H1 (cell line): ENCODE results near the gene ST3GAL3. TPM values are rescaled to one million over a fixed set of nuclear protein-coding genes. Genes with fewer than 3 reads are reported as not detected.

ENCODE experiments used
- CTCF ChIA-PET: fragments of 300-600 bp; sonication (Branson Sonifier 250); formaldehyde crosslinking; loops from one replicate; lab custom pipeline; 2021; ENCODE audit not compliant: partially characterized antibody; lab: Charles Lee
- POLR2A ChIA-PET: fragments of 300-600 bp; sonication (Branson Sonifier 250); formaldehyde crosslinking; loops from one replicate; lab custom pipeline; 2021; ENCODE audit warnings: inconsistent platforms; ENCODE audit not compliant: partially characterized antibody; lab: Charles Lee
- DNase-seq, 2 experiments: peaks; one replicate each; pipeline versions ENCODE4 v3.0.0 to v3.0.0-alpha.2; 2010 to 2022; ENCODE audit warnings: low spot score in 2 of 2, low read depth in 1 of 2, mixed read lengths in 1 of 2
- FAIRE-seq: peaks from 2 replicates; lab custom pipeline; 2011; peaks lifted over from hg19 to GRCh38; lab: Jason Lieb, UNC
- H2AFZ ChIP-seq: 2 replicates; pipeline ENCODE4 v1.8.1; 2012; ENCODE audit warnings: low read length, inconsistent platforms
- H2AK5ac ChIP-seq: 2 replicates; pipeline ENCODE4 v1.6.1; 2013; ENCODE audit warnings: low read depth, low read length
- H2BK120ac ChIP-seq: replicated peaks from 2 replicates; pipeline ENCODE3; 2013; ENCODE audit warnings: low read depth, low read length, inconsistent platforms
- H2BK12ac ChIP-seq: 2 replicates; pipeline ENCODE4 v1.6.1; 2013; ENCODE audit warnings: low read depth, low read length
- H2BK15ac ChIP-seq: 2 replicates; pipeline ENCODE4 v1.6.1; 2013; ENCODE audit warnings: low read length
- H2BK20ac ChIP-seq: 2 replicates; pipeline ENCODE4 v1.6.1; 2013; ENCODE audit warnings: low read length
- H2BK5ac ChIP-seq: 2 replicates; pipeline ENCODE4 v1.6.1; 2013; ENCODE audit warnings: low read depth, low read length
- H3K14ac ChIP-seq: 2 replicates; pipeline ENCODE4 v1.6.1; 2013; ENCODE audit warnings: inconsistent platforms; ENCODE audit not compliant: insufficient read length
- H3K18ac ChIP-seq: 2 replicates; pipeline ENCODE4 v1.6.1; 2013; ENCODE audit warnings: low read length; ENCODE audit errors: extremely low read depth
- H3K23ac ChIP-seq: 2 replicates; pipeline ENCODE4 v1.6.1; 2013; ENCODE audit warnings: inconsistent platforms; ENCODE audit not compliant: insufficient read length
- H3K23me2 ChIP-seq: 2 replicates; pipeline ENCODE4 v1.6.1; 2013; ENCODE audit warnings: low read depth, low read length
- H3K27ac ChIP-seq: 2 replicates; pipeline ENCODE4 v1.6.1; 2011; ENCODE audit warnings: low read depth, low read length, inconsistent platforms
- H3K27me3 ChIP-seq, 4 experiments: replicated peaks in 1 of 4; 1 replicate in 1 of 4; 2 replicates in 3 of 4; pipeline versions ENCODE4 v1.6.1 to v1.8.1; 2011 to 2013; ENCODE audit warnings: low read length in 3 of 4, mild to moderate bottlenecking in 3 of 4, inconsistent platforms in 2 of 4, mixed read lengths in 2 of 4, moderate library complexity in 1 of 4; ENCODE audit not compliant: control insufficient read depth in 3 of 4, insufficient read depth in 3 of 4; ENCODE audit errors: extremely low read depth in 1 of 4
- H3K36me3 ChIP-seq, 4 experiments: 2 replicates each; pipeline versions ENCODE4 v1.6.1 to v1.8.1; 2011 to 2013; ENCODE audit warnings: mild to moderate bottlenecking in 4 of 4, low read length in 3 of 4, moderate library complexity in 2 of 4, control low read depth in 1 of 4, inconsistent platforms in 1 of 4; ENCODE audit not compliant: insufficient read depth in 4 of 4, control insufficient read depth in 2 of 4
- H3K4ac ChIP-seq: replicated peaks from 2 replicates; pipeline ENCODE3; 2013; ENCODE audit warnings: low read length, low read depth, mixed read lengths, inconsistent platforms; ENCODE audit not compliant: insufficient read length
- H3K4me1 ChIP-seq, 4 experiments: replicated peaks in 1 of 4; 1 replicate in 1 of 4; 2 replicates in 3 of 4; pipeline versions ENCODE4 v1.6.1 to v1.8.1; 2011 to 2013; ENCODE audit warnings: low read length in 3 of 4, inconsistent platforms in 2 of 4, mixed read lengths in 1 of 4; ENCODE audit not compliant: insufficient read depth in 4 of 4, control insufficient read depth in 3 of 4
- H3K4me2 ChIP-seq, 2 experiments: 2 replicates each; pipeline versions ENCODE4 v1.6.1 to v1.8.1; 2011 to 2013; ENCODE audit warnings: low read depth in 2 of 2, low read length in 2 of 2, control low read depth in 1 of 2, inconsistent platforms in 1 of 2, mild to moderate bottlenecking in 1 of 2; ENCODE audit not compliant: insufficient read depth in 1 of 2
- H3K4me3 ChIP-seq, 4 experiments: fragments of 200-600, 300-600 bp in 1 of 4; sonication (generic), shearing (Covaris generic), sonication (Bioruptor Twin) in 1 of 4; 2 replicates each; pipeline versions ENCODE4 v1.5.1 to v1.8.1; 2011 to 2016; ENCODE audit warnings: low read length in 4 of 4, low read depth in 3 of 4, control low read depth in 2 of 4, inconsistent platforms in 2 of 4, mild to moderate bottlenecking in 2 of 4, mixed read lengths in 1 of 4, moderate library complexity in 1 of 4; ENCODE audit not compliant: insufficient read depth in 2 of 4; ENCODE audit errors: extremely low read depth in 1 of 4
- H3K56ac ChIP-seq: replicated peaks from 2 replicates; pipeline ENCODE3; 2013; ENCODE audit warnings: low read depth, mild to moderate bottlenecking, mixed read lengths, low read length, inconsistent platforms; ENCODE audit not compliant: insufficient read length
- H3K79me1 ChIP-seq: 2 replicates; pipeline ENCODE4 v1.6.1; 2013; ENCODE audit warnings: low read depth, low read length, control low read depth
- H3K79me2 ChIP-seq, 2 experiments: 2 replicates each; pipeline versions ENCODE4 v1.6.1 to v1.8.1; 2012 to 2013; ENCODE audit warnings: low read length in 2 of 2, mild to moderate bottlenecking in 2 of 2, inconsistent platforms in 1 of 2; ENCODE audit not compliant: insufficient read depth in 2 of 2, control insufficient read depth in 1 of 2
- H3K9ac ChIP-seq, 4 experiments: replicated peaks in 1 of 4; 1 replicate in 1 of 4; 2 replicates in 3 of 4; pipeline versions ENCODE4 v1.6.1 to v1.8.1; 2011 to 2013; ENCODE audit warnings: low read depth in 3 of 4, low read length in 3 of 4, control low read depth in 2 of 4, mild to moderate bottlenecking in 2 of 4, moderate library complexity in 2 of 4, inconsistent platforms in 1 of 4; ENCODE audit errors: extremely low read depth in 1 of 4
- H3K9me3 ChIP-seq, 2 experiments: 2 replicates each; pipeline versions ENCODE4 v1.6.1 to v1.8.1; 2012 to 2013; ENCODE audit warnings: mild to moderate bottlenecking in 2 of 2, moderate library complexity in 2 of 2, control low read depth in 1 of 2, inconsistent platforms in 1 of 2, low read depth in 1 of 2, low read length in 1 of 2, mixed read lengths in 1 of 2; ENCODE audit not compliant: insufficient read depth in 2 of 2
- H4K20me1 ChIP-seq, 2 experiments: replicated peaks in 1 of 2; 2 replicates each; pipeline versions ENCODE3 to v1.8.1; 2011 to 2013; ENCODE audit warnings: inconsistent platforms in 2 of 2, low read length in 2 of 2, mild to moderate bottlenecking in 1 of 2; ENCODE audit not compliant: insufficient read depth in 2 of 2, control insufficient read depth in 1 of 2
- H4K5ac ChIP-seq: 2 replicates; pipeline ENCODE4 v1.6.1; 2013; ENCODE audit warnings: low read length, low read depth, mixed read lengths, inconsistent platforms; ENCODE audit not compliant: insufficient read length
- H4K8ac ChIP-seq: 2 replicates; pipeline ENCODE4 v1.8.0; 2013; ENCODE audit warnings: mild to moderate bottlenecking, moderate library complexity, low read length, inconsistent platforms; ENCODE audit not compliant: insufficient read depth; ENCODE audit errors: extremely low read depth
- H4K91ac ChIP-seq: replicated peaks from 2 replicates; pipeline ENCODE3; 2013; ENCODE audit warnings: low read length, mixed read lengths, inconsistent platforms; ENCODE audit not compliant: insufficient read length
- ATF3 ChIP-seq: IDR thresholded peaks from 2 replicates; pipeline ENCODE4 v1.6.1; 2011; ENCODE audit warnings: low read depth, mild to moderate bottlenecking, low read length; ENCODE audit not compliant: insufficient read depth
- CREB1 ChIP-seq: IDR thresholded peaks from 2 replicates; pipeline ENCODE4 v1.6.1; 2012; ENCODE audit warnings: inconsistent platforms
- HDAC6 ChIP-seq: IDR thresholded peaks from one replicate; pipeline ENCODE4 v1.7.1; 2012; ENCODE audit warnings: low read depth, mild to moderate bottlenecking, inconsistent platforms, low read length, moderate library complexity
- polyA plus RNA-seq, 7 experiments: library from polyadenylated mRNA; depleted of rRNA in 3 of 7; stranded (reverse) in 5 of 7; unstranded in 2 of 7; fragments of >200 nt in 5 of 7; fragments of 200-250 nt in 2 of 7; gene quantifications; 1 replicate in 5 of 7; 2 replicates in 1 of 7; 4 replicates in 1 of 7; pipeline versions ENCODE4 v1.2.1 to v1.2.3, GENCODE V29; 2011 to 2013; ENCODE audit warnings: missing spikeins in 2 of 7, mixed read lengths in 2 of 7
- total RNA-seq: library from RNA; stranded (reverse); fragmentation: NEBNext Ultra II Directional; extraction: Animal tissue kit (Norgen Biotek cat#: 25700); gene quantifications from 2 replicates; pipeline ENCODE4 v1.2.1, GENCODE V29; 2021

The ST3GAL3 gene
- total and polyA plus RNA-seq, 2 of the 8 experiments (the other 6 are each of a cell fraction or from before 2014, with no cell fraction given) = 6.8 to 7.0 TPM

DNA sequence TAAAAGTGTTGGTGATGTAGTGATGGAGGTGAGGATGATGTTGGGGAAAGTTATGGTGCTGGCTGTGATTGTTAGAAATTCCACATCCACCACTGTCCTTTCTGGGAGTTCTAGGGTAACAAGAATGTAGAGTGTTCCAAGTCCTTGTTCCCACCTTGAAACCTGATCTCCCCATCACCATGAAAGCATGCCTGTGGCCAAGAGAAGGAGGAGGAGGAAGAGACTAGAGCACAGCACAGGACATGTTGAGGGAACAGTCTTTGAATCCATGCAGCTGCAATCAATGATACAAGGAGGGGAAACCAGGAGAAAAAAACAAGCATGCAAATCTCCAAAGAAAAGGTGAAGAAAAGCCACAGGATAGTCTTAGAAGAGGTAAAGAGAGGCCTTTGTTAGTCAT lies 180.4 kb downstream of the ST3GAL3 start:
- Histone ChIP-seq H2BK12ac (peak overlapping the region; percentile 60; the same call in 1 of the 2 replicates), H3K23me2 (peaks cover 3% of the 10 kb centered on the region; the same call in 1 of the 2 replicates), H4K91ac (peak overlapping the region; percentile 1), H4K20me1 (no peaks in the 10 kb centered on the region), H3K4me2 (peak overlapping the region; percentile 10 to 57; a peak in 3 of 4 replicates), H3K36me3 (no peaks in the 10 kb centered on the region), H3K4ac (no peak overlapping the region), H3K14ac (no peak overlapping the region), H4K5ac (no peak overlapping the region), H4K8ac (no peak overlapping the region), H3K4me3 (no peak overlapping the region; a peak in 1 of 8 replicates), H3K4me1 (peaks cover 3 to 15% (median 11%) of the 10 kb centered on the region in 4 experiments; a peak in 6 of 7 replicates), H2BK5ac (peak overlapping the region; percentile 10; the same call in 1 of the 2 replicates), H2AFZ (no peak overlapping the region), H3K18ac (peak overlapping the region; percentile 33), H3K9me3 (no peaks in the 10 kb centered on the region), H3K27me3 (no peaks in the 10 kb centered on the region), H3K9ac (no peak overlapping the region; a peak in 1 of 7 replicates), H2BK120ac (peak overlapping the region; percentile 31), H2AK5ac (peak overlapping the region; percentile 29; the same call in 1 of the 2 replicates), H2BK20ac (peak overlapping the region; percentile 29; the same call in 1 of the 2 replicates), H3K27ac (peak overlapping the region; percentile 25; the same call in 1 of the 2 replicates), H3K56ac (no peak overlapping the region), H3K79me2 (no peaks in the 10 kb centered on the region), H3K79me1 (no peaks in the 10 kb centered on the region), H3K23ac (no peak overlapping the region), H2BK15ac (peak overlapping the region; percentile 98; the same call in 1 of the 2 replicates)
- peak; percentile 98 for FAIRE-seq
- ChIA-PET POLR2A (interaction anchor here (1.4 kb wide), 1 partner anchor 26 kb away, joined by 3 read pairs; no protein-coding TSS in a partner anchor), CTCF (interaction anchor here (1.0 to 1.4 kb wide), 2 partner anchors 47 to 58 kb away, joined by 3 to 5 read pairs; no protein-coding TSS in a partner anchor)
- DNase-seq = no peak
- TF ChIP-seq CREB1 = no peak
- no peak for TF ChIP-seq HDAC6
- no peak for TF ChIP-seq ATF3
